ENCODE measurements around the gene TBC1D7.

Gene TBC1D7

DNA sequence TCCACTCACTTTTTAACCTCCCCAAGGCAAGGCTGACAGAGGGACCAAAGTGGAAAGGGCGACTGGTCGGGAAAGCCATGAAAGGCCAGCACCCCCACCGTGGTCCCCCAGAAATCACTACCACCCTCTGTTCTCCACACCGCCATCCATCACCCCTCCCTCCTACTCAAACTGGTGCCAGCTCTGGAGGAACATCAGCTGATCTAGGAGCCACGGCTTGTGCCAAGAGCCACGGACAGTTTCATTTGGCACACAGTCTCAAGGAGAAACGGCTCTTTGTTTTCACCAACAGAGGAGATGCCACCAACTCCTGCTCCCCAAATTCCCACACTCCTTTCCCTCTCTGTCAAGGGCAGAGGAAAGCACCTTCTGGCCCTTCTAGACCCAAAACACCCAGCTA, 26.0 kb downstream of the TBC1D7 start:
- H3K9ac ChIP-seq (ENCODE audit: low read length) = no peak overlapping the region
- no peak overlapping the region for H3K4me3 ChIP-seq (ENCODE audit: low read depth, low read length)
- peaks cover 88% of the 10 kb centered on the region for H3K36me3 ChIP-seq (ENCODE audit: control insufficient read depth, insufficient read depth, low read length)
- no peaks in the 10 kb centered on the region for H3K27me3 ChIP-seq (ENCODE audit: control insufficient read depth, insufficient read depth, low read length)
- H3K4me1 ChIP-seq (ENCODE audit: control insufficient read depth, insufficient read depth, low read length) = no peaks in the 10 kb centered on the region
- no peak overlapping the region for H3K27ac ChIP-seq (ENCODE audit: low read depth, low read length)
- no peaks in the 10 kb centered on the region for H3K9me3 ChIP-seq (ENCODE audit: control insufficient read depth, insufficient read depth, low read depth, low read length)

DNA sequence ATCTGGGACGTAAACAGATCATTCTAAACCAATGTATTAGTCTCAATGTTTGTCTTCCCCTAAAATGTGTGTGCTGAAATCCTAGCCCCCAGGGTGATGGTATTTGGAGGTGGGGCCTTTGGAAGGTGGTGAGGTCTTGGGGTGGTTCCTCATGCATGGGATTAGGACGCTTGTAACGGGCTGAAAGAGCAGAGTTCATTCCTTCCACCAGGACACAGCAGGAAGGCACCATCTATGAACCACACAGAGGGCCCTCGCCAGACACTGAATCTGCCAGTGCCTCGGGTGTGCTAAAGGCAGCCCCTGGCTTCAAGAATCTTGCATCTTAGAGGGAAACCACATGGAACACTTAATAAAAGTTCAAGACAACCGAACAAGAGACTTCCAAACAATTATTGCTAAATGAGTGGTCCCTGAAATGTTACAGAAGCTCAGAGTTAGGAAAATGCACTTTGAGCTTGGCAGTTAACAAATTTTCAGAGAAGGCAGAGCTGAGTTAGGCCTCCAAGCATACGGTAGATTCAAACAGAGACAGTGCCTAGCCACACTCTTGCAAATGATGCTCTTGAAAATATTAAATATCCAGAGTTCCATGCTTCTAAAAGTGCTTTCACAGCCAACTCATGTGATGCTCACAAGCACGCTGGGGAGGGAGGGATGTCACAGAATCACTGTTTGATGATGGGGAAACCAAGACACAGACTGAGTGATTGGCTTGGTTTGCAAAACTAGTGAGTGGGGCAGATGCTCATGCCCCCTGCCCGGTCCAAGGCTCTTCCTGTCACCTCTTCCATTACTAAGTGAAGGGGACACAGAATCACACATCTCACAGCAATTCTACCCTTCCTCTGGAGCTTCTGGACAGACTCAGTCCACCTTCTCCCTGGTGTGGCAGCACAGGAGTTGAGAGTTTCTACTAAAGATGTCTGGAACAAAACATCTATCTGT, 27.4 kb downstream of the TBC1D7 start:
- no peaks in the 10 kb centered on the region for H3K9me3 ChIP-seq (ENCODE audit: control insufficient read depth, insufficient read depth, low read depth, low read length)
- H3K4me1 ChIP-seq (ENCODE audit: control insufficient read depth, insufficient read depth, low read length) = no peaks in the 10 kb centered on the region
- H3K36me3 ChIP-seq (ENCODE audit: control insufficient read depth, insufficient read depth, low read length) = peaks cover 82% of the 10 kb centered on the region
- no peaks in the 10 kb centered on the region for H3K27me3 ChIP-seq (ENCODE audit: control insufficient read depth, insufficient read depth, low read length)
- H3K9ac ChIP-seq (ENCODE audit: low read length) = no peak overlapping the region
- no peak overlapping the region for H3K4me3 ChIP-seq (ENCODE audit: low read depth, low read length)
- no peak overlapping the region for H3K27ac ChIP-seq (ENCODE audit: low read depth, low read length)

DNA sequence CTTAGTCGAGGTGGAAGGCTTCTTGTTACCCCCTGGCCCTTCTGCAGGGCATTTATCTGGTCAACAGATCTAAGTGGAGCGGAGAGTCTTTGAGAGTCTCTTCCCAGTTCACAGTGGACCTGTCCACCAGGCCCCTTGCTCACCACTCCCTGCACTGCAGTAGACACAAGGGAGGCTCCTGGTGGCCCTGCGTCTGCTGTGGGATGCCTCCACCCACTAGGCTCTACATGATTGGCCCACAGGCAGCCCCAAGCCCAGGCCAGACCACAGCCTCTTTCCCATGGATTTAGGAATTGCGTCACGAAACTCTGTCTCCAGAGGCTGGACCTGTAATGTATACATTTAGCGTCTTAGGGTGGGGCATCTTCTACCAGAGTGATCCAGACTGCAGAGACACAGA, 28.4 kb downstream of the TBC1D7 start:
- Histone ChIP-seq H3K9me3 (ENCODE audit: control insufficient read depth, insufficient read depth, low read depth, low read length) (no peaks in the 10 kb centered on the region), H3K9ac (ENCODE audit: low read length) (no peak overlapping the region), H3K36me3 (ENCODE audit: control insufficient read depth, insufficient read depth, low read length) (peaks cover 82% of the 10 kb centered on the region), H3K27me3 (ENCODE audit: control insufficient read depth, insufficient read depth, low read length) (no peaks in the 10 kb centered on the region), H3K4me1 (ENCODE audit: control insufficient read depth, insufficient read depth, low read length) (no peaks in the 10 kb centered on the region), H3K27ac (ENCODE audit: low read depth, low read length) (no peak overlapping the region), H3K4me3 (ENCODE audit: low read depth, low read length) (no peak overlapping the region)

DNA sequence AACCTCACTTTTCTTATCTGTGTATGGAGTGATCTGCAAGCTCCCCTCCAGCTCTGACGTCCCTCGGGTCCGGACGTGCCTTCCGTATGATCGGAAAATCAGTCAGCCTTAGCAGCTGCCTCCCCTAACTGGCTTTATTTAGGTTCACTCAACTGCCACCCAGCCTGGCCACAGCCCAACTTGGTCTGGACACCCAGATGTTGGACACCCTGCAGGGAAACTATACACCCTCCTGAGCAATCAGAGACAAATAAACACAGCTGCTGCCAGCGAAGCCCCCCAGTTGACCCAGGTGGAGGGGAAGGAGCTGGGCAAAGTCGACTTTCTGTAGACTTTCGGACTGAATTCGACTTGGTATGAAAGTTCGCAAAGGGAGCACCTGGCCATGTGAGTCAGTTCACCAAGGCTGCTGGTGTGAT, 28.9 kb downstream of the TBC1D7 start:
- Histone ChIP-seq H3K27me3 (ENCODE audit: control insufficient read depth, insufficient read depth, low read length) (no peaks in the 10 kb centered on the region), H3K4me1 (ENCODE audit: control insufficient read depth, insufficient read depth, low read length) (no peaks in the 10 kb centered on the region), H3K36me3 (ENCODE audit: control insufficient read depth, insufficient read depth, low read length) (peaks cover 82% of the 10 kb centered on the region), H3K27ac (ENCODE audit: low read depth, low read length) (no peak overlapping the region), H3K4me3 (ENCODE audit: low read depth, low read length) (no peak overlapping the region), H3K9ac (ENCODE audit: low read length) (no peak overlapping the region), H3K9me3 (ENCODE audit: control insufficient read depth, insufficient read depth, low read depth, low read length) (no peaks in the 10 kb centered on the region)

DNA sequence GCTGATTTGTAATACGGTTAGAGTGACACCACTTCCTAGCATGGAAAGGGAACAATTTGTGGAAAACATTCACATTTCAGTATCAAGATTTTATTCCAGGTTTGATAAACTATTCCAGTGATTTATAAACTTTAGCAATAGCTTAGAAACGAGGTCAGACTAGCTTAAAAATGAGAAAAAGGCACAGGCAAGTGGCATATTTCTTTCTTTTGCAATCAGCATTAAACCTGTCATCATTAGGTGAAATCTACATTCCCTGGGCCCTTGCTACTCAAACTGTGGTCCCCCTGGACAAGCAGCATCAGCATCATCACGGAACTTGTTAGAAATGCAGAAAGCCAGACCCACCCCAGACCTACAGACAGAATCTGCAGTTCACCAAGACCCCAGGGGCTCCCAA, 29.9 kb downstream of the TBC1D7 start:
- Histone ChIP-seq H3K27me3 (ENCODE audit: control insufficient read depth, insufficient read depth, low read length) (no peaks in the 10 kb centered on the region), H3K4me3 (ENCODE audit: low read depth, low read length) (no peak overlapping the region), H3K9ac (ENCODE audit: low read length) (no peak overlapping the region), H3K36me3 (ENCODE audit: control insufficient read depth, insufficient read depth, low read length) (peaks cover 82% of the 10 kb centered on the region), H3K4me1 (ENCODE audit: control insufficient read depth, insufficient read depth, low read length) (no peaks in the 10 kb centered on the region), H3K27ac (ENCODE audit: low read depth, low read length) (no peak overlapping the region), H3K9me3 (ENCODE audit: control insufficient read depth, insufficient read depth, low read depth, low read length) (no peaks in the 10 kb centered on the region)

DNA sequence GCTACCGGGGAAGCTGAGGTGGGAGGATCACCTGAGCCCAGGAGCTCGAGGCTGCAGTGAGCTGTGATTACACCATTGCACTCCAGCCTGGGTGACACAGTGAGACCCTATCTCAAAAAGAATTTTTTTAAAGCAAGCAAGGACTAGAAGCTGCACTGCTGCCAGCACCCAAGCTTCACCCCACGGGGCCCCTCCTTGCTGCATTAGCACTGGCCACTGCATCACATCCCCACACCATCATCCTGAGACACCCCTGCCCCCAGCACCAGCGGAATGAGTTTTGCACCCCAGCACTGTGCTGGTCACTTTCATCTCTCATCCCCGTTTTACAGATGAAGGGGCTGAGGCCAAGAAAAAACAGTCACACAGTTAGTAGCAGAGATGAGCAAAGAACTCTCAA, 30.9 kb downstream of the TBC1D7 start:
- Histone ChIP-seq H3K27ac (ENCODE audit: low read depth, low read length) (no peak overlapping the region), H3K9ac (ENCODE audit: low read length) (no peak overlapping the region), H3K36me3 (ENCODE audit: control insufficient read depth, insufficient read depth, low read length) (peaks cover 80% of the 10 kb centered on the region), H3K4me3 (ENCODE audit: low read depth, low read length) (no peak overlapping the region), H3K27me3 (ENCODE audit: control insufficient read depth, insufficient read depth, low read length) (no peaks in the 10 kb centered on the region), H3K9me3 (ENCODE audit: control insufficient read depth, insufficient read depth, low read depth, low read length) (no peaks in the 10 kb centered on the region), H3K4me1 (ENCODE audit: control insufficient read depth, insufficient read depth, low read length) (no peaks in the 10 kb centered on the region)

DNA sequence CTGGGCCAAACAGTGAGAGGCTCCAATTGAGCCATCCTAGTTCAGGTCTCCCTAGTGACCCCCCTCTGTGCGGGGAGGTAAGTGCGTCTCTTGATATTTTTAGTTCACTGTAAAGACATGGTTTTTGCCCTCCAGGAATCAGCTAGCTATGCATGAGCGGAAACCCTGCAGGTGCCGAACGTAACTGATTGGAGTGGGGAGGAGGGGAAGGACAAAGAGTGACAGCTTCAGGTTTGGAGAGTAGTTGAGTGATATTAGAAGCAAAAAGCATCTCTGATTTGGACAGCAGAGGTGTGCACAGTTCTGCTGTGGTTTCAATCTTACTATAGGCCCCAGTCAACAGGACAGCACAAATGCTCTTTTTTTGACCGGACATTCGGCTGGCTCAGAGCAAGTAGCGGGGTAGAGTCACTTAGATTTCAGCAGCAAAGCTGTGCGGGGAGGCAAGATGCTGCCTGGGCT, 31.8 kb downstream of the TBC1D7 start:
- H3K27ac ChIP-seq (ENCODE audit: low read depth, low read length) = no peak overlapping the region
- no peaks in the 10 kb centered on the region for H3K27me3 ChIP-seq (ENCODE audit: control insufficient read depth, insufficient read depth, low read length)
- H3K4me1 ChIP-seq (ENCODE audit: control insufficient read depth, insufficient read depth, low read length) = no peaks in the 10 kb centered on the region
- peaks cover 78% of the 10 kb centered on the region for H3K36me3 ChIP-seq (ENCODE audit: control insufficient read depth, insufficient read depth, low read length)
- H3K9me3 ChIP-seq (ENCODE audit: control insufficient read depth, insufficient read depth, low read depth, low read length) = no peaks in the 10 kb centered on the region
- H3K4me3 ChIP-seq (ENCODE audit: low read depth, low read length) = no peak overlapping the region
- no peak overlapping the region for H3K9ac ChIP-seq (ENCODE audit: low read length)

DNA sequence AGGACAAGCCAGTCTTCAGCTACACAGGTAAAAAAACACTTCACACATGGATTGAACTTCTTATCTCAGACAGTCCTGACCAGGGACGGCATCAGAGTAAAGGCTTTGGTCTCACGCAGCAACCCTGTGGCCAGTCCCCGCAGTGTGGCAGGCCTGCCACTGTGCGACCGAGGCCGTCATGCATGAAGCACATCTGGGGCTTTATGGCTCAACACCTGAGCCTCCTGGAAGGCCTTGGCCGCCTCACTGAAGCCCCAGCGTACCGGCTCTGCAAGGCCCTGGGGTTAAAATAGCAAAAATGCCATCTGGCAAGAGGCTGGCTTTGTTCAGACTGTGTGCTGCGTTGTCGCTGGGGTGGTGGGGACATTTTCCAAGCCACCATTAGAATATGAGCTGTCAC, 32.8 kb downstream of the TBC1D7 start:
- H3K27ac ChIP-seq (ENCODE audit: low read depth, low read length) = no peak overlapping the region
- peaks cover 70% of the 10 kb centered on the region for H3K36me3 ChIP-seq (ENCODE audit: control insufficient read depth, insufficient read depth, low read length)
- no peaks in the 10 kb centered on the region for H3K4me1 ChIP-seq (ENCODE audit: control insufficient read depth, insufficient read depth, low read length)
- no peaks in the 10 kb centered on the region for H3K27me3 ChIP-seq (ENCODE audit: control insufficient read depth, insufficient read depth, low read length)
- no peak overlapping the region for H3K4me3 ChIP-seq (ENCODE audit: low read depth, low read length)
- H3K9ac ChIP-seq (ENCODE audit: low read length) = no peak overlapping the region
- H3K9me3 ChIP-seq (ENCODE audit: control insufficient read depth, insufficient read depth, low read depth, low read length) = no peaks in the 10 kb centered on the region

DNA sequence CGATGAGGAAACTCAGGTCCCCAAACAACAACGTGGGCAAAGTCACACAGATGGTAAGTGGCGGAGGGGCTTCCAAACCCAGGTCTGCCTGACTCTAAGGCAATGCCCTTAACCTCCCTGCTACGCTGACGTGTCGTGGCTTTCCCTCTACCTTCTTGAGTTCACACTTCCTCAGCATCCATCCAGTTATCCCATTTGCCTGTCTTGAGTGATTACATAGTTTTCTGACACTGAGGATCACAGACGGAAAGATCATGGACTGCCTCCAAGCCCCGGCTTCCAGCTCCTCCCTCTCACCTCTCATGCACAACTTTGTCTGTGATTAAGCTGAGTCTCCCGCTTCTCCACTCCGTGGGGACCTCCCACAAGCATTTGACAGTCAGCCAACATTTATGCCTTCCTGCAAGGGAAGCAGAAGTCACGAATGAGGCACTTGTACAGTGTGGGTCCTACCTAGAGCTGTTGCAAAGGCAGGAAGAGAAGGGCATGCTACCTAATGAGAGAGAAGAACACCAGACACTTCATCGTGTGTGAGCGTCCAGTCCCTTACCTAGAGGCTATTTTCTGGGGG, 33.8 kb downstream of the TBC1D7 start:
- Histone ChIP-seq H3K4me3 (ENCODE audit: low read depth, low read length) (no peak overlapping the region), H3K36me3 (ENCODE audit: control insufficient read depth, insufficient read depth, low read length) (peaks cover 67% of the 10 kb centered on the region)

DNA sequence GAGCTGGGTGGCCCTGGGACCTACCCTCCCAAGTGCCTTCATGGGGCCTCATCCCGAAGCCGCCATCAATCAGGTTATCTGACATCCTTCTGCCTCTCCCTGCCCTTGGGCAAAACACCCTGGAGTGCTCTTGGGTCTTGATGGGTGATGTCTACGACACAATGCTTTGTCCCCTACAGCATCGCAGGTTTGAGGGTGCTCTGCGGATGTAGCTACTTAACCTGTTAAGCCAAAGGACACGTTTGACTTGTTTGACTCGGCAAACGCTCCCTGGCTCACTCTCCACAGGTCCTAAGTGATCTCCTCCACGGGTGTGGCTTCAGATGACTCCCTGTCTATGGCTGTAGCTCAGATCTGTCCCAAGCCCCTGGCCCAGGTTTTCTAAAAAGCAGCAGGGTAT, 35.6 kb downstream of the TBC1D7 start:
- Histone ChIP-seq H3K9ac (ENCODE audit: low read length) (no peak overlapping the region), H3K4me3 (ENCODE audit: low read depth, low read length) (no peak overlapping the region), H3K9me3 (ENCODE audit: control insufficient read depth, insufficient read depth, low read depth, low read length) (0 out of 2 replicates have a peak, but pooled peaks cover 9% of the 10 kb centered on the region), H3K27me3 (ENCODE audit: control insufficient read depth, insufficient read depth, low read length) (no peaks in the 10 kb centered on the region), H3K4me1 (ENCODE audit: control insufficient read depth, insufficient read depth, low read length) (no peaks in the 10 kb centered on the region), H3K27ac (ENCODE audit: low read depth, low read length) (no peak overlapping the region), H3K36me3 (ENCODE audit: control insufficient read depth, insufficient read depth, low read length) (peaks cover 66% of the 10 kb centered on the region)

More for the DNA sequence above, 33.8 kb downstream of the TBC1D7 start:
- H3K9ac ChIP-seq (ENCODE audit: low read length) = no peak overlapping the region
- no peaks in the 10 kb centered on the region for H3K4me1 ChIP-seq (ENCODE audit: control insufficient read depth, insufficient read depth, low read length)
- H3K27ac ChIP-seq (ENCODE audit: low read depth, low read length) = no peak overlapping the region
- no peaks in the 10 kb centered on the region for H3K9me3 ChIP-seq (ENCODE audit: control insufficient read depth, insufficient read depth, low read depth, low read length)
- no peaks in the 10 kb centered on the region for H3K27me3 ChIP-seq (ENCODE audit: control insufficient read depth, insufficient read depth, low read length)

DNA sequence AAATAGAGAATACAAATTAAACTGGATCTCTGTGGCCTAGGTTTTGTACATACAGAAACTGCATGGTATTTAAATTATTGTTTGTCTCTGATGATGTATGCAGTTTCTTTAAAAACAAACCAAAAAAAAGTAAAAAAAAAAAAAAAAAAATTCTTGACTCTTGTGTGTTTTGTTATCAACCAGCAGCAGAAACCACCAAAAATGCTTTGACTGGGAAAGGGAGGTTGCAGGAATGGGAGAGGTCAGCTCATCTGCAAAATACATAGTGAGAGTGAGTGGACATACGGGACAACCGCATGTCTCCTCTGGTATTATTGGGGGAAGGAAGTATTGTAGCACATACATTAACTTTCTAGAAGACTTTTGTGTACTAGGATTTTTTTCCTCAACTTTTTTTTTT, 38.0 kb downstream of the TBC1D7 start:
- no peaks in the 10 kb centered on the region for H3K4me1 ChIP-seq (ENCODE audit: control insufficient read depth, insufficient read depth, low read length)

More for the DNA sequence above, 38.0 kb downstream of the TBC1D7 start:
- Histone ChIP-seq H3K27me3 (ENCODE audit: control insufficient read depth, insufficient read depth, low read length) (no peaks in the 10 kb centered on the region), H3K9ac (ENCODE audit: low read length) (no peak overlapping the region), H3K36me3 (ENCODE audit: control insufficient read depth, insufficient read depth, low read length) (peaks cover 58% of the 10 kb centered on the region), H3K4me3 (ENCODE audit: low read depth, low read length) (no peak overlapping the region), H3K27ac (ENCODE audit: low read depth, low read length) (no peak overlapping the region), H3K9me3 (ENCODE audit: control insufficient read depth, insufficient read depth, low read depth, low read length) (peaks cover 24% of the 10 kb centered on the region)

Data from HUES6 (cell line).